Left colon (tissue), 2 donors: ENCODE data around the gene GRIK1. TPM values are rescaled to one million over a fixed set of nuclear protein-coding genes. Genes with fewer than 3 reads are reported as not detected.
"Not testable (repeated sequence)": the region's sequence is repeated elsewhere in the genome, so short reads cannot be mapped to it uniquely, and the experiment has no call there.

Experiments
- ATAC-seq: fragments of 200-7000 bp; cut with Tn5 transposase; one replicate; pipeline ENCODE4 v1.9.1; 2020; ENCODE audit warnings: mild to moderate bottlenecking, moderate library complexity
- DNase-seq, 2 donors: peaks; one replicate each; pipeline ENCODE4 v3.0.0-alpha.2; 2020
- intact Hi-C, 2 donors: fragments of 100-400 bp; cut with DNase I in 1 of 2; cut with micrococcal nuclease in 1 of 2; formaldehyde crosslinking; loops; one replicate each; pipeline versions ENCODE4 v1.11.2 to v1.14.0; 2022; cut with DNase I, micrococcal nuclease
- long read RNA-seq: library from polyadenylated mRNA; unstranded; transcript quantifications from one replicate; pipeline ENCODE4 v2.0.0, GENCODE V29; 2021
- total RNA-seq, 2 donors: library from RNA; stranded (reverse); fragmentation: NEBNext Ultra II Directional; extraction: Animal tissue kit (Norgen Biotek cat#: 25700); gene quantifications; one replicate each; pipeline ENCODE4 v1.2.1, GENCODE V29; 2021
- donor health status: DM: no; HTN: no; CAD: no.
- donor health status: DM: yes; HTN: yes; CAD: no.

Gene GRIK1
- under 1 TPM; 0.09 to 0.14 TPM for total RNA-seq
- long read RNA-seq, result 0 reads

- ATAC-seq (no peak), DNase-seq (no peak)
- intact Hi-C loops, result no loop called here
These were observed at the start of gene GRIK1 for GRCh38 chr21:29939924-29940275. GRIK1 (minus strand) TSS chr21:29939996.

GRCh38 chr21:29987762-29988161 lies 48.0 kb upstream of the GRIK1 start:
- DNase-seq (no peak), ATAC-seq (no peak)
- intact Hi-C loops, result no loop called here

GRCh38 chr21:29985866-29986265 lies 46.1 kb upstream of the GRIK1 start:
- ATAC-seq, result no peak
- intact Hi-C loops, result no loop called here

GRCh38 chr21:29979043-29979442 lies 39.2 kb upstream of the GRIK1 start:
- intact Hi-C loops, result no loop called here
- ATAC-seq, result no peak
- no peak for DNase-seq

More at GRCh38 chr21:29985866-29986265, 46.1 kb upstream of the GRIK1 start:
- no peak for DNase-seq

- intact Hi-C loops, result no loop called here
- DNase-seq (no peak), ATAC-seq (no peak)
These were observed 36.0 kb upstream of the GRIK1 start for GRCh38 chr21:29975776-29976175.

- DNase-seq, result no peak
- intact Hi-C loops, result loop anchor here in 1 of 2 donors (2.0 kb wide), 1 partner anchor 68 kb away; no protein-coding TSS in a partner anchor
- ATAC-seq, result no peak
These were observed 33.5 kb upstream of the GRIK1 start for GRCh38 chr21:29973258-29973657.

GRCh38 chr21:29961291-29962027 lies 21.7 kb upstream of the GRIK1 start:
- intact Hi-C loops, result no loop called here
- DNase-seq, result no peak
- ATAC-seq, result no peak

- DNase-seq (no peak), ATAC-seq (no peak)
- intact Hi-C loops, result no loop called here
These were observed 18.8 kb upstream of the GRIK1 start for GRCh38 chr21:29958551-29958950.

- intact Hi-C loops, DNase-seq, ATAC-seq: not testable (repeated sequence)
These were observed 18.2 kb upstream of the GRIK1 start for GRCh38 chr21:29958035-29958434.

- DNase-seq, result no peak
- intact Hi-C loops, result no loop called here
- ATAC-seq, result no peak
These were observed 13.9 kb upstream of the GRIK1 start for GRCh38 chr21:29953690-29954089.

GRCh38 chr21:29953072-29953471 lies 13.3 kb upstream of the GRIK1 start:
- intact Hi-C loops, result no loop called here

GRCh38 chr21:29951911-29952310 lies 12.1 kb upstream of the GRIK1 start:
- no peak for ATAC-seq
- intact Hi-C loops, result no loop called here
- no peak for DNase-seq

More at GRCh38 chr21:29953072-29953471, 13.3 kb upstream of the GRIK1 start:
- DNase-seq, result no peak
- ATAC-seq, result no peak

GRCh38 chr21:29949991-29950390 lies 10.2 kb upstream of the GRIK1 start:
- no peak for ATAC-seq
- no peak for DNase-seq
- intact Hi-C loops, result no loop called here

- DNase-seq (no peak), ATAC-seq (no peak)
- intact Hi-C loops, result no loop called here
These were observed 7.3 kb upstream of the GRIK1 start for GRCh38 chr21:29947119-29947518.

- DNase-seq (no peak), ATAC-seq (no peak)
- intact Hi-C loops, result no loop called here
These were observed 4.1 kb upstream of the GRIK1 start for GRCh38 chr21:29943885-29944284.

- DNase-seq, result no peak
- no peak for ATAC-seq
- intact Hi-C loops, result no loop called here
These were observed 2.2 kb upstream of the GRIK1 start for GRCh38 chr21:29942034-29942433.

GRCh38 chr21:29940991-29941390 lies 1.2 kb upstream of the GRIK1 start:
- DNase-seq, result no peak
- ATAC-seq, result no peak
- intact Hi-C loops, result no loop called here

GRCh38 chr21:29940361-29940760 lies 565 bp upstream of the GRIK1 start:
- intact Hi-C loops, result no loop called here
- no peak for ATAC-seq

GRCh38 chr21:29939104-29939923 lies 482 bp downstream of the GRIK1 start:
- no peak for DNase-seq
- no peak for ATAC-seq
- intact Hi-C loops, result no loop called here

More at GRCh38 chr21:29940361-29940760, 565 bp upstream of the GRIK1 start:
- DNase-seq, result no peak

GRCh38 chr21:29938776-29939103 lies 1.1 kb downstream of the GRIK1 start:
- intact Hi-C loops, result no loop called here
- no peak for DNase-seq
- no peak for ATAC-seq
